ENCODE measurements around the gene PCMT1.
A peak's percentile ranks its signal among the peaks of the same experiment; 100 is the strongest.
"Not testable (repeated sequence)": the region's sequence is repeated elsewhere in the genome, so short reads cannot be mapped to it uniquely, and the experiment has no call there.

The PCMT1 gene
- total RNA-seq: 77.3 to 116 (median 95.3) reads per million in 18 experiments

DNA sequence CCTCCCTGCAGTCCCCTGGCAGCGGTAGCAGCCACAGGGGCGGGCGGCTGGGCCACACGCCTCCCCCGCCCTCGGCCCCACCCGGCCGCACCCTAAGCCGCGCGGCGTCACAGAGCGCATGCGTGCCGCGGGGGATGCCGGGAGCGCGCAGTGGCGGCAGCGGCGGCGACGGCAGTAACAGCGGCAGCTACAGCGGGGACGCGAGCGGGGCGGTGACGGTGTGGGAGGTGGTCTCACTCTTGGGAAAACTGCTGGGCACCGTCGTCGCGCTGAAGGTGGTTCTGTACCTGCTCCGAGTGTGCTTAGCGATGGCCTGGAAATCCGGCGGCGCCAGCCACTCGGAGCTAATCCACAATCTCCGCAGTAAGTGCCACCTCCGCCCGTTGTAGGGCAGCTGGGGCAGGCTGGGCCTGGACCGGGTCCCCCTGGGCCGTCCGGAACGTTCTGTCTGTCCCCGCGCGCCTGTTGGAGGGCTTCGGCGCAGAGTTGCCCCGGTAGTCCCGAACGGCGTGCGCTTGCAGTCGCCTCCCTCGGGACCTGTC, at the start of gene PCMT1:
TSS of gene PCMT1 (plus strand) at position 148 of the 542 bp plus-strand sequence. CDS start at position 309, 161 bp downstream.
- DNase-seq: peak; percentile 95 to 97

DNA sequence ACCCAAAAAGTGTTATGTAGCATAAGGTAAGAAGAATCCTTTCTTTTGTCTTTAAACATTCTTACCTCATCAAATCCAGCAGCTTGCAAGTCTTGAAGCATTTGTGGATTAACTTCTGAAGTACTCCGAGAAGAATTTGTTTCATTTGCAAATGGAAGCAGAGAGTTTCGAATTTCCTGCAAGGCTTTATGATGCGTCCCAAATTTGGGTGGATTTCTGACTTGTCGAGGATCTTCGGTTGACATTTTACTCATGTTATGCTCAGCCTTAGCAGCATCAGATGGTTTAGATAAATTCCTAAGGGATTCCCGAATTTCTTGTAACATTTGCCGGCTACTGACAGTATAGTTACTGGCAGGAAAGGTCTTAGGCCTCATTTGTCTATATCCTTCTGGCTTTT, 47.8 kb upstream of the PCMT1 start:
- no peak for DNase-seq

DNA sequence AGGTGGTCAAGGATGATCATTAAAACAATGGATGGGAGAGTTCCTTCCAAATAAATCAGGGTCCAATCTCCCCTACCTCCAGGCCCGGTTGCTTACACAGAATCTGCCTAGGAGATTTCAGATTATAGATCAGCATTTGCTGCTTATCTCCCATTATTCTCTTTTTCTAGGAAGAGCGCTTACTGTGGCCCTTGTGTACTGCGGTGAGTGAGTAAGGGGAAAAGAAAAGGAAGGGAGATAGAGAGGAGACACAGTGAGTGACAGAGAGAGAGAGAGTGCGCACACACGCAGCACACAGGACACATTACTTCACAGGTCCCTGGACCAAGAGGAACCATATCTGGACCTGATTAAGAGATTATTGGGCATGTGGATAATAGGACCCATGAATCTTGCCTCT, 37.8 kb upstream of the PCMT1 start:
- no peak for DNase-seq

DNA sequence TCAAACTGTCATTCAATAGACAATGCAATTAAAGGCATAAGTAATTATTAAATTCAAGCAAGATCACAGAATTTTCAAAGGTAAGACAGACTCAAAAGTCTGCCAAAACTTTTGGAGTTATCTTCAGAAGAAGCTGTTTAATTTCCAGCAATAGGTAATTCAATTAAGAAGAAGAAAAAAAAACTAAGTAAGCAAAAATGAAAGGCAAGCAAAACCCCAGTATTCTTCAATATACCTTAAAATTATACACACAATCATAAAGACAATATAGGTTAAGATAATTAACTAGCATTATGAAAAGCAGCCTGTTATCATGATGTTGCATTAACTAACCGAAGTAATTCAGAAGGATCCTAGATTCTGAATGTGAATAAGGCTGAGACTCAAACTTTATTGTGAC, 35.1 kb upstream of the PCMT1 start:
- DNase-seq: no peak

DNA sequence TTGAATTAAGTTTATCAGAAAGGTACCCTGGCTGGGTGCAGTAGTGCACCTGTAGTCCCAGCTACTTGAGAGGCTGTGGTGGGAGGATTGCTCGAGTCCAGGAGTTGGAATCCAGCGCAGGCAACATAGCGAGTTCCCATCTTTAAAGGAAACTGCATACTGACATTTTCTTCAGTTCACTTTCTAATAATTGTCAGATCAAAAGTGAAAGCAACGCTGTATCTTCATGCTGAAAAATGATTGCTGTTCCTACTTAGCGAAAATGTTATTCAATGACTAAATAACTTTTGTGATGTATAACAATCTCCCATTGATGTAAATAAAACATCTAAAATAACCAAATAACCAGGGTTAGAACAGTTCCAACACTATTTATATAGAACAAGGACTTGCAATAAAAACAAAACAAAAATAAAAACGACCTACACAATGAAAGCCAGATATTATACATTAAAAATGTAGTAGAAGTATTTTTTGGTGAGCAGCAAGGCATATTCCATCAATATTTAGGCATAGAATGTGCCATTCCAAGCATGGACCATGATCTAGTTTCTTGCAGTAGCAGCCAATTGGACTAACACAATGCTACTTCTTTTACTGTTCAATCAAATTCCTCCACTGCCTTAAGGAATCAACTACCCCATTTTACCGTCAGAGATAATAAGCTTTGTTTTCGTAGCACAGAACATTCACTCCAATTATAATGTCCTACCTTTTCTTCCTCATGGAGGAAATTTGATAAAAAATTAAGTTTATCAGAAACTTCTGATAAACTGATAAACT, 33.2 kb upstream of the PCMT1 start:
- DNase-seq: peak in 1 of 2 donors; percentile 29

DNA sequence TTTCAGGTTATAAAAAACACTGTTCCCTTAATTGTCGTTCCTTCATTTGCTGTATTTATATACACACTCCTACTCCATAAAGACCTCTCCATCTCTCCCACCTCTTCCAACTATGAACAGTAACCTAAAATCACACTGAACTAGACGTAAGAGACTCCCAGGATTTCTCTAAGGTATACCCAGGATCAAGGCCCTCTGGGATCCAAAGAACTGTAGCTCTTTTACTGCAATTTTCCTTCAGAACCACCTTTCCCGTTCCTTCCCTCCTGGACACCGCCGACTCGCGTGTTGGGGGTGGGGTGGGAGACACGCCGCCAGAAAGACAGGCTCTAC, 32.3 kb upstream of the PCMT1 start:
- no peak for DNase-seq

DNA sequence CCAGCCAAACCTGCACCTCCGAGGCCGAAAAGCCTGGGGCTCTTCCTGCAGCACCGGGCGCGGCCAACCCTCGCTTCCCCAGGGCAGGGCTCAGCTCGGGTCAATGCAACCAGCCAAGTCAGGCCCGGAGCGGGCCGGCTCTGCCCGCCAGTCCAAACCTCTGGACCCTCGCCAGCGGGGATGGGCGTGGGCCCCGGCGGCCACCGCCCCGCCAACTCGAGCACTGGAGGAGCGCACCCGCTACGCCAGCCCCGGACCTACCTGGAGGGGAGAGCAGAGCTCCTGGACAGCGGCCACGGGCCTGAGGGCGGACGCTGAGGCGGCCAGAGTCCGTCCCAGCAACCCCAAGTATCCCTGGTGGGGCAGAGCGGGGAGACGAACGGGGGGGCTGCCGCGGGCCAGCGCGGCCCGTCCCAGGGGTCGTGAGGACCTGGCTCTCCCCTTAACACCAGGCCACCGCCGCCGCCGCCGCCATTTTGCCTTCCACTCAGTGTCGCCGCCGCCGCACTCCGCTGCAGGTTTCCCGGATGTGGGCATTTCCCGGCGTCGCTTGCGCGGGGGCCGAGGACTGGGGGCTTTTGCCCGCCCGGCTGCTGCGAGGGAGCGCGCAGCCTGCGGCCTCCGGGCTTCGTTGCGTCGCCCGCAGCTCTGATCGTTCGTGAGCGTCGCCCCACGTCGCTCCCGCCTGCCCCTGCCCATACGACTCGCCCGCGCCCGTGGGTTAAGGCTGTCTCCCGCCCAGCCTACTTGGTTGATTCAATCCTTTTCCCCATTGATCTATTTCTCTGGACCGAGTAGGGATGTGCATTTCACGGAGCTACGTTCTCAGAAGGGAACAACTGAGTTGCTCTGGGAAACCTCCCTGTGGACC, 31.7 kb upstream of the PCMT1 start, which contains the start of gene LATS1:
TSS of gene LATS1 (minus strand) at position 514 of the 871 bp plus-strand sequence. CDS start 15,975 bp downstream, outside the sequence.
- DNase-seq: peak; percentile 76 to 83

DNA sequence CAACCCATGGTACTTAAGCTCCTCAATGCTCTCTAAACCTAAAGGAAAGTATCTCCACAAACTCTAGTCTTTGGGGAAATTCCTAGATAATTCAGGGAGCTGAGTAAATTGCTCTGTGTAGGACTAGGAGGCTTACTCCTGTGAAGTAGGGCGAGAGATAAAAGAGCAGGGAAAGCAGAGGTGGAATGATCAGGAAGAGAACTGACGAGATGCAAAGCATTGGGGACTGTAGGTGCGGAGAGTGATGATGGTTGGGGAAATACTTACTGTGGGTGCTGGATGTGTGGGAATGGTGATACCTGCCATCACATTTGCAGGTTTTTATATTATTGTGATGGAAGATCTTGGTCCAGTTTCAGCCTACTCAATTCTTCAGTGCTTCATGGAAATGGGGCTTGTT, 30.0 kb upstream of the PCMT1 start:
- DNase-seq: no peak

DNA sequence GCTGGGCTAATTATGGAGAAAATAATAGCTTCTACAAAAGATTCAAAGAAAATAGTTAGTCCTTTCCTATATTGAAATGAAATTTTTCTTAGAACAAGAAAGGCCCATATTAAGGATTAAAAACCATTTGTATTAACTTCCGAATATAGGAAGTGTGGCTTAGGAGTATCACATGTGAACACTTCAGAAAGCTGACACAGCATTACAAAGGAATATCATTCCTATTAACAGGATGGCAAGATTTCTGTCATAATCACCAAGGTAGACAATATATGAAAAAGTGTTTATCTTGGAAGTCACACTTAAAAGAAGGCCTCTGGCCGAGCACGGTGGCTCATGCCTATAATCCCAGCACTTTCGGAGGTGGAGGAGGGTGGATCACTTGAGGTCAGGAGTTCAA, 26.3 kb upstream of the PCMT1 start:
- DNase-seq: no peak

DNA sequence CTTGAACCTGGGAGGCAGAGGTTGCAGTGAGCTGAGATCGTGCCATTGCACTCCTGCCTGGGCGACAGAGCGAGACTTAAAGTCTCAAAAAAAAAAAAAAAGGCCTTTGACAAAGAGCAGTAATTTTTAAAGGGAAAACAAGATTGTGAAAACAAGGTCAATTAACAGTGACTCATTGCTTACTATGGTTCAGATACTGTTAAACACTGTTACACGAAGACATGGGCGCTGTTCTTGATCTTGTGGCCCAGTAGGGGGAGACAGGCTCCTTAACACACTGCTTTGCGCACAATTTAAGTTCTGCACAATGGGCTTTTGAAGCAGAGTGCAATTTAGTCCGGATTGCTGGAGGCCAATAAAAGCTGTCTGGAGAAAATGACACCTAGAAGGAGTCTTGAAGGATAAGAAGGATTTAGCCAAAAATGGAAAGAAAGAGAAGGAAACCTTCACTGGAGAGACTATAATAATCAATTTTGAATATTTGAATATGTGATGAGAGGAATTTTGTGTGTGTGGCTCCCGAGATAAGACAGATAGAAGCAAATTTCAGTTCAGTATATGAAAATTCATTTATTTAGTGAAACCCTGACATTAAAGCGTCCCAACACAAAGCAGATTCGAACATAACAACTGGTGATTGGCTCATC, 25.6 kb upstream of the PCMT1 start:
- peak; percentile 69 to 75 for DNase-seq

DNA sequence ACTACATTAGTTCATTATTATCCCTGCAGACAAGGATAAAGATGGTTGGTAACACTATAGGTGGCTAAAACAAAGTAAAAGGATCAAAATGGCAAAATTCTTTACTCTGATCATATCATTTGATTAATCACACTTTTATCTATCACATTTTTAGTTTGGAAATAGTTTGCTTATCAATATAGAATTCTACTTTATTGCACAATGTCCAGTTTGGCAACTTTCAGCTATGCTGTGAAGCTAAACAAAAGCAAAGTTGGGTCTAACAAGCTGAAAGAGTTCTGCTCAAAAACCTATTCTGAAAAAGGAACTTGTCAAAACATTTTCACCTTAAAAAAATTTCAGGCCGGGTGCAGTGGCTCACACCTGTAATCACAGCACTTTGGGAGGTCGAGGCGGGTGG, 23.8 kb upstream of the PCMT1 start:
- DNase-seq: no peak

DNA sequence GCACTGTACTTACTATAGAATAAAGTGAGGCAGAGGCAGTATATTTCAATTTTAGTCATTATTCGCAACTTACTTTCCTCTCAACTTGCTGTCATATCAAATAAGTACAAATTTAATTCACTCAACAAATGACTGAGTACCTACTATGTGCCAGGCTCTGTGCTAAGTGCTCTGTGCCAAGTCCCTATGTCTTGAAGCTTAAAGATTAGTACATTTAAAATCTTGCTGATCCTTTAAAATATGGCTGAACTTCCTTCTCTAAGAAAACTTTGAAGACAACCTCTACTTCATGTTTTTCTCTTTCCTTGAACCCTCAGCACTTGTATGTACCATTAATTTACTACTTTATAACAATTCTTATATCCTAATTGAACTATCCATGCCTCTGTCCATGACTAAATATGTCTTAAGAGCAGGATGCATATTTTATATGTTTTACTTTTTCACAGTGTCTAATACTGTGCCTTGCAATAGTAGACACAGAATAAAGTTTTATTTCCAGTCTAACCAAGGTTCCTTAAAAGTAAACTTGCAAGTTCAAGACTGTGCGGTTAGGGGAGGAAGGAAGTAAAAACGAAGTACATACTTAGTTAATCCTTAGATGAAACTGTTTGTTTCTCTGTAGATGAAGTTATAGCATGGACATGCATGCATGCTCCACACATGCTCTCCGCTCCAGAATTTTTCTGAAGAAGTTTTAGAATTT, 21.6 kb upstream of the PCMT1 start:
- DNase-seq: peak; percentile 50 to 80

DNA sequence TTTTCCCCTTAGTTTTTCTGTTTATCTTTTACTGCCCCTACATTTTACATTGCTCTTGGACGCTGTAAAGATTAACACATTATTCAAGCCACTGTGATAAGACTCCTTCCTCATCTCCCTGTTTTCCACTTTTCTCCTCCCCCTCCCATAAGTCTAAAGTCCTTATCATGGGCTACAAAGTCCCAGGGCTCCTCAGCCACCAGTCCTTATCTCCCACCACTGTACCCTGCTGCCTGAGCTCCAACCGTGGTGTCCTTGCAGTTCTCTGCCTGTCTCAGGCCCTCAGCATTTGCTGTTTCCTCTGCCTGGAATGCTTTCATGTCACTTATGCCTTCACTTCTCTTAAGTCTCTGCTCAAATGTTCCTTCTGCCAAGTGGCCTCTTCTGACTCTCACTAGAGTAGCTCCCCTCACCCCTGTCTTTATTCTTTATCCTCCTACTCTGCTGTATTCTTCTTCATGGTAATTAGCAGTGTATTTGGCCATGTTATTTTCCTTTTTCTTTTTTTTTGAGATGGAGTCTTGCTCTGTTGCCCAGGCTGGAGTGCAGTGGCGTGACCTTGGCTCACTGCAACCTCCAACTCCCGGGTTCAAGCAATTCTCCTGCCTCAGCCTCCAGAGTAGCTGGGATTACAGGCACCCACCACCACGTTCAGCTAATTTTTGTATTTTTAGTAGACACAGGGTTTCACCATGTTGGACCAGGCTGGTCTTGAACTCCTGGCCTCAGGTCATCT, 20.9 kb upstream of the PCMT1 start:
- DNase-seq: no peak

DNA sequence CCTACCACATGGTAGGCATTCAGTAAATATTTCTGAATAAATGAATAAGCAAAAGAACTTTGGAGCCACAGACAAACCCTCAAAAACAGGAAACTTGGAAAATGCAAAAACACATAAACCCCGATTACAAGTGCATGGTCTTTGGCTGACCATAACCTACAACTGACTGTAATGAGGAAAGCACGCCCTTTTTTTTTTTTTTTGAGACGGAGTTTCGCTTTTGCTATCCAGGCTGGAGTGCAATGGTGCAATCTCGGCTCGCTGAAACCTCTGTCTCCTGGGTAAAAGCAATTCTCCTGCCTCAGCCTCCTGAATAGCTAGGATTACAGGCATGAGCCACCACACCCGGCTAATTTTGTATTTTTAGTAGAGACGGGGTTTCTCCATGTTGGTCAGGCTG, 19.7 kb upstream of the PCMT1 start:
- DNase-seq: peak; percentile 61 to 66

DNA sequence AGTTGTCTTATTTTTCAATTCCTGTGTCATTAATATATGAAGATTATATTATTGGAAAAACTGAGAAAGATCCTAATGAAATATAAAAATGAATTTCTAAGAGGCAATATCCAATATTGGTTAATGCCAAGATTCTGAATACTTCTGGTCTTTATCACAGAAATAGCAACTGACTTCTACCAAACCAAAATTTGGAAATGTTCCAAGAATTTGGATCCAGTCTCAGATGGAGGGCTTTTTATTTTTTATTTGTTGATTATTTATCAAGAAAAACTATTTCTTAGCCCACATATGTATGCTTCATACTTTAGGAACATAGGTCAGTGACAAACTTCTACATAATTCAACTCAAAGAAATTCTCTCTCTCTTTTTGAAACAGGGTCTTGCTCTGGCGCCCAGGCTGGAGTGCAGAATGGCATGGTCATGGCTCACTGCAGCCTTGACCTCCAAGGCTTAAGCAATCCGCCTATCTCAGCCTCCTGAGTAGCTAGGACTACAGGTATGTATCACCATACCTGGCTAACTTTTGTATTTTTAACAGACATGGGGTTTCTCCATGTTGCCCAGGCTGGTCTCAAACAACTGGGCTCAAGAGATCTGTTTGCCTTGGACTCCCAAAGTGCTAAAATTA, 16.3 kb upstream of the PCMT1 start:
- DNase-seq: no peak

DNA sequence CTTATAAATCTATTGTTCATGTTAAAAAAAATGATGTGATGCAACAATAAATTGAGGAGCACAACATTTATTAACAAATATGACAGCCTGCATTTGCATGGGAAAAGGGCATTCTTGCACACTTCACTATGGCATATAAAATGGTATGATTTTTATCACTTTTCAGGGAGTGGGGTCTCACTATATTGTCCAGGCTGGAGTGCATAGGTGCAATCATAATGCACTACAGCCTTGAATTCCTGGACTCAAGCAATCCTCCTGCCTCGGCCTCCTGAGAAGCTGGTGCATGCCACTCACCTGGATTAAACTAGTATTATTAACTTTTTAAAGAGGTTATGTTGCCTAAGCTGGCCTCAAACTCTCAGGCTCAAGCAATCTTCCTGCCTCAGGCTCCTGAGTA, 14.6 kb upstream of the PCMT1 start:
- no peak for DNase-seq

DNA sequence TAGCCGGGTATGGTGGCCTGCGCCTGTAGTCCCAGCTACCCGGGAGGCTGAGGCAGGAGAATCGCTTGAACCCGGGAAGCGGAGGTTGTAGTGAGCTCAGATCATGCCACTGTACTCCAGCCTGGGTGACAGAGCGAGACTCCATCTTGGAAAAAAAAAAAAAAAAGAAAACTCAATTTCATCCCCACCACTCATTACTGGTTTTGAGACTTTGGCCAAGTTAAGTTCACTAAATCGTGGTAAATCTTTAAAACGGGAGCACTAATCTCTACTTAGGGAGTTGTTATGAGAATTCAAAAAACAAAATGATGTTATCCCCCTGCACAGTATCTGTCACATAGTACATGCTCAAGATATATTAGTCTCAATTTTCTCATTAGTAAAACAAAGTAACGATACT, 4.3 kb upstream of the PCMT1 start:
- DNase-seq: not testable (repeated sequence)

DNA sequence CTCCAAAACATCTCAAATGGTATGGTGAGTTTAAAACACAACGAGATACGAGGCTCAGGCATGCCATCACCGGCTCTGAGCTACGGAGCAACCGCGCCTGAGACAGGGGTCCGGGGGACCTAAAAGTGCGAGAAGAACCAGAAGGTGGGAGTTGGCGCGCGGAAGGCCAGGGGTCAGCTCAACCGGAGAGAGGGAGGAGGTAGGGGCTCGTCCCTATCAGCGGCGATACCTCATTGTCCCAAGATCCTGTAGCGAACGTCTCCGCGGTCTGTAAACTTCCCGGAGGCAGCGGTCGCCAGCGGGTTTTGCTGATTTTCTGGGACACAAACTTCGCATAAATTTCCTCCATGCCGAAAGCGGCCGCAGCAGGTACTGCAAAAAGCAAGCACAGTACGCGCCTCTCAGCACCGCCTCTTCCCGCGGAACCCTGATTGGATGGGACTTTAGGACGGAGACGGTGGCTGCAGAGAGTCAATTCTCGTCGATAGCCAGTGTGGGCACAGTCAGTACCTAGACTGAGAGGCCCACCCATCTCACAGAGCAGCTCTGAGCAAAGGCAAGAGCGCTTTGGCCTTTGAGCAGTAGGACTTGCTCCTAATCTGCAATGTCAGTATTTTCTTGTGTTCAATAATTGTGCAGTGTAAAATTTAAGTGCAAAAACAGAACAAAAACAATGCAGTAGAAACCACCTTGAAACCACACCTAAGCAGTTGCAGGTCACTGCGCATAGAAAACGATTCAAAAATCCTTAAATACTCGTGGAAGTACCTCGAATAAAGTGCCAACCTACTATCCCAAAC, 3.2 kb upstream of the PCMT1 start, which contains the start of gene NUP43:
TSS of gene NUP43 (minus strand) at position 383 of the 800 bp plus-strand sequence. CDS start at position 349, 34 bp downstream.
- peak; percentile 95 to 96 for DNase-seq

DNA sequence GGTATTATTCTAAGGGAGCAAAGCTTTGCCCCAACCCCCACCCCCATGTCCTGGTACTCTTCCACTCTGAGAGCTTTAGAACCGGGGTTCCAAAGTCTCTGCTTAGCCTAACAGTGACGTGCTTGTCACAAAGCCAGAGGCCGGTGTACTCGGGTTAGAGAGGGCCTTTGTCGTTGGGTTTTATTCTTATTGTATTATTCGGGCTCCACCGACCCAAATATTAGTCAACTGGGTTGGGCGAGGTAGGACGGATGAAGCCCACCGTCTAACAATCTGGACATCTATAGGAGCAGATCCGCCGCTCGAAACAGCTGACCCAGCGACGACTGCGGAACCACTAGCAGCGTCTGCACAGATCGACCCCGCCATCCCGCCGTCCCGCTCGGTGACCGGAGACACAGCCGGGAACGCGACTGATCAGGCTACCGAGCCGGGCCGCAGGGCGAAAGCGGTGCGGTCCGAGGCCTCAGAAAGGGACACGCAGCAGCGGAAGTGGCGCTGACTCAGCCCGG, 403 bp upstream of the PCMT1 start:
- not testable (repeated sequence) for DNase-seq

DNA sequence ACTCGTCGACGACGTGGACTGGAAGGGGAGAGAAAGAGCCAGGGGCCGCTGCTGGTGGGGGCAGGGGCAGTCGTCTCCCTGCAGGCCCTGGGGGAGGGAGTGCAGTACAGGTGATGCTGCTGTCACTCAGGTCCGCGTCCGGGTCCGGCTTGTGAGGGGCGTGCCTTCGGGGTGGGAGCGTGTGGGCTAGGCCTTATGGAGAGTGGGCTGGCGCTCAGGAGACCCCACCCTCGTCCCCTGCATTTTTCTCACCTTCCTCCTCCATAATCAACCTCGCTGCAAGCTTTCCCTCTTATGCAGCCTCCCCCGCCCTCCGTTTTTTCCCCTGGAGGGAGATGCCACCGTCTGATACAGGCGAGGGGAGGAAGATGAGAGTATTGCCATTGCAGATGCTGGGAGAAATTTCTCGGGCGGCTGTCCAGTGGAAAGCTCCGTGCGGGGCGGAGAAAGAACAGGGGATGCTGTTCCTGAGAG, 632 bp downstream of the PCMT1 start:
- DNase-seq: peak; percentile 22 to 23

Data from inflammatory macrophage (primary cell).